ENCODE data around the gene CXorf65.

The CXorf65 gene

DNA sequence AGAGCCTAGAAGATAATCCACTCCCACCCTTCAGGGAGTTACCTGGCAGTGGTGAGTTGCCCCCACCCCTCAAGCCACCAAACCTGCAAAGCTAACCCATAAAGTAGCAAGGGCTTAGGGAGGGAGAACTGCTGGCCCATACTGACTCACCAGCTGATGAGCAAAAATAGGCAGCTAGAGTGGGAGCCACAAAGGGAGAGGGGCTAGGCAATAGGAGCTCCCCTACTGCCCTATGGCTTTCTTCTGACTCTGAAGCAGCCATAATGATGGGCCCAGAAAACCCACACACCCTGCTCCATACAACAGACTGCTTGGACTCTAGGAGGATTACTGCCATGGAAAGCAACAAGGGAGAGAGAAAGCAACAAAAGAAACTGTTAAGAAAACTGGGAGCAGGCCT lies 46.4 kb downstream of the CXorf65 start:
- DNase-seq (ENCODE audit: low read depth): no peak

DNA sequence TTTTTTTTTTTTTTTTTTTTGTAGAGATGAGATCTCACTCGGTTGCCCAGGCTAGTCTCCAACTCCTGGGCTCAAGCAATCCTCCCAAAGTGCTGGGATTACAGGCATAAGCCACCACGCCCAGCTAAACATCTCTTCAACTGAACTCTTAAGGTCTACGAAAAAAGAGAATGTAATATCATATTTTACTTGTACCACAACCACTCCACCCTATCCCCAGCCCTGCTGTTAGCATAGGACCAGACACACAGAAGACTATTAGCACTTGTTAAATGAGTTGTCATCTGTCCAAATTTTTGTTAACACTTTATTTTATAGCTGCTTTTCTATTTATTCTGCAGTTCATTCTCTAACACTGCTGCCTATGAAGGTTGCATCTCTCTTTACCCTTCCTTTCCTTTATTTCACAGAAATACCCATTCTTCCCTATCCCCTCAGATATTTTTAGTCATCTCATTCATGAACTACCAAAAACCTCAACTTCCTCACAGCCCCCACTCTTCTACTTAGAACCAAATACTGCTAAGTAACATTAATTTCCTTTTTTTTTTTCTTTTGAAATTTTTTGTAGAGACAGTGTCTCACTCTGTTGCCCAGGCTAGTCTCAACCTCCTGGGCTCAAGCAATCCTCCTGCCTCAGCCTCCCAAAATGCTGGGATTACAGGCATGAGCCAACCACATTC lies 48.6 kb downstream of the CXorf65 start:
- DNase-seq (ENCODE audit: low read depth): no peak

DNA sequence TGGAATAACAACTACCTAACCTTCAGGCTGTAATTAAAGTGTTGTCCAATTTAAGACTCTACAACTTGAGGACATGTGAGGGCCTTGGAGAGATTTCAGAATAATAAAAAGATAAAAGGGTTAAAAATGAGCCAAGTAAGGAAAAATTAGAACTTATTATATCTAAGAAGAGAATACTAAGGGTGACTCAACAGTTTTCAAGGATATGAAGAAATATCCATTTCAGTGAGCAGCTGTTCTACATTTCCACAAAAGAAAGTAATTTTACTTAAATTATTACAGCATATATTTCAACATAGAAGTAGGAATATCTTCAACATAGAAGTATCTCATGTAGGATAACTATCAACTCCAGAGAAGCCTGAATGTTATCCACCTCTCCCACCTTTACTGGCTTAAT lies 49.7 kb downstream of the CXorf65 start:
- no peak for DNase-seq (ENCODE audit: low read depth)
